OCI-LY7 (cell line): ENCODE measurements around the gene DMXL2. TPM values are rescaled to one million over a fixed set of nuclear protein-coding genes. Genes with fewer than 3 reads are reported as not detected.
"Not testable (repeated sequence)": the region's sequence is repeated elsewhere in the genome, so short reads cannot be mapped to it uniquely, and the experiment has no call there.

Experiments used
- BruUV-seq: library from RNA; stranded (reverse); fragments of 400-500 nt; replicated peaks from 2 replicates; lab custom pipeline; 2021; lab: Mats Ljungman, UMichigan
- CTCF ChIA-PET: fragments of 300-600 bp; sonication (Branson Sonifier 250); formaldehyde crosslinking; loops from one replicate; lab custom pipeline; 2022; ENCODE audit warnings: antibody characterized with exemption; ENCODE audit not compliant: unreplicated experiment; lab: Charles Lee
- POLR2A ChIA-PET: fragments of 300-600 bp; sonication (Branson Sonifier 250); formaldehyde crosslinking; loops from one replicate; lab custom pipeline; 2022; ENCODE audit warnings: antibody characterized with exemption; lab: Charles Lee
- DNase-seq: peaks from one replicate; pipeline ENCODE4 v3.0.0-alpha.2; 2015; ENCODE audit warnings: low spot score
- H2AFZ ChIP-seq: fragments of 200-600 bp; sonication (generic), shearing (Covaris generic); 2 replicates; pipeline ENCODE4 v1.6.1; 2014; ENCODE audit warnings: mild to moderate bottlenecking, antibody characterized with exemption, low read length, moderate library complexity
- H3K27ac ChIP-seq: fragments of 200-600 bp; sonication (generic); 2 replicates; pipeline ENCODE4 v1.5.1; 2014; ENCODE audit warnings: mixed run types, low read depth, mild to moderate bottlenecking, moderate library complexity, low read length, inconsistent platforms; ENCODE audit not compliant: poor library complexity, severe bottlenecking
- H3K36me3 ChIP-seq: fragments of 200-600 bp; sonication (generic); 2 replicates; pipeline ENCODE4 v1.6.1; 2014; ENCODE audit warnings: mild to moderate bottlenecking, antibody characterized with exemption, low read length, moderate library complexity, mixed read lengths; ENCODE audit not compliant: insufficient read depth
- H3K4me1 ChIP-seq: fragments of 200-600 bp; sonication (generic); 2 replicates; pipeline ENCODE4 v1.5.1; 2014; ENCODE audit warnings: mild to moderate bottlenecking, low read length; ENCODE audit not compliant: insufficient read depth, poor library complexity, severe bottlenecking
- H3K4me2 ChIP-seq: fragments of 200-600 bp; sonication (generic); 2 replicates; pipeline ENCODE4 v1.6.1; 2014; ENCODE audit warnings: mild to moderate bottlenecking, low read length
- H3K4me3 ChIP-seq: fragments of 200-600 bp; sonication (generic); 2 replicates; pipeline ENCODE4 v1.5.1; 2014; ENCODE audit warnings: mild to moderate bottlenecking, low read depth, low read length; ENCODE audit not compliant: poor library complexity, severe bottlenecking
- H3K79me2 ChIP-seq: fragments of 200-600 bp; sonication (generic); 2 replicates; pipeline ENCODE4 v1.6.1; 2016; ENCODE audit warnings: low read depth, mild to moderate bottlenecking, low read length, moderate library complexity, mixed read lengths; ENCODE audit not compliant: insufficient read depth
- H3K9me2 ChIP-seq: fragments of 200-600 bp; sonication (generic); 2 replicates; pipeline ENCODE4 v1.6.1; 2016; ENCODE audit warnings: mild to moderate bottlenecking, low read length, mixed read lengths; ENCODE audit not compliant: insufficient read depth
- H3K9me3 ChIP-seq: fragments of 200-600 bp; sonication (generic); 2 replicates; pipeline ENCODE4 v1.6.1; 2014; ENCODE audit warnings: mild to moderate bottlenecking, mixed run types, low read length, mixed read lengths
- H4K20me1 ChIP-seq: fragments of 200-600 bp; sonication (generic); 2 replicates; pipeline ENCODE4 v1.6.1; 2014; ENCODE audit warnings: mild to moderate bottlenecking, antibody characterized with exemption, low read length, moderate library complexity, mixed read lengths; ENCODE audit not compliant: insufficient read depth
- EZH2phosphoT487 ChIP-seq: fragments of 200-600 bp; sonication (generic); IDR thresholded peaks from 2 replicates; pipeline ENCODE4 v1.6.1; 2018; ENCODE audit warnings: low read depth, borderline replicate concordance, mild to moderate bottlenecking, mixed run types, antibody characterized with exemption, low read length, moderate library complexity, mixed read lengths
- intact Hi-C: fragments of 100-400 bp; cut with micrococcal nuclease; formaldehyde crosslinking; loops from one replicate; pipeline ENCODE4 v1.10.0; 2022; ENCODE audit not compliant: unreplicated experiment
- total RNA-seq, 2 experiments: library from RNA; depleted of rRNA in 1 of 2; stranded (reverse); fragments of >200 nt in 1 of 2; shearing (Covaris generic) in 1 of 2; gene quantifications; 2 replicates each; pipeline ENCODE4 v1.2.3, GENCODE V29; 2014 to 2022
- TF ChIP-seq, protein P1 (sequence below): fragments of 200-600 bp; sonication (generic); conservative IDR thresholded peaks from 2 replicates; pipeline ENCODE4 v1.5.1; 2014; ENCODE audit warnings: mild to moderate bottlenecking, antibody characterized with exemption, low read length, moderate library complexity, mixed read lengths

Gene DMXL2
- total RNA-seq, 2 experiments from 2014 or later: 0.32 to 0.47 TPM

DNA sequence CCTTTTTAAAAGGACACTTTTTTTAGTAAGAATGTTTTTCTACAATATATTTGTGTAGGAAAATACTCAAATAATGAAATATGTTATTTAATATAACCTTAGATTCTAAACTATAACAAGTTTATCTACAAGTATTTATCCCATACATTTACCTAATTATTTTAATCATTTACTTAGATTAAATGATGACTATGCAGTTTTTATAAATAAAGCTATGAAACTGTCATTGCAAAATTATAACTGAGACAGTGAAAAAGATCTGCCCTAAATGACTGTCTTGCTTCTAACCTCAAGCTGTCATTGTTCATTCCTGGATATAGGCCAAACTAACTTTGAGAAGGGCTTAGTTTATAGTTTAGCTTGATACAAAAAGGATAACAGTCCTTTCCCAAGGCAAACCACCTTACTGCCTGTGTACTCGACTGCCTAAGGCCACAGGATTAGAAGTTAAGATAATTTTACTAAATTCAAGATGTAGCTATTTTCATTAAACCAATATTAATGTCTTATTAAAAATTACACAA, 197.0 kb downstream of the DMXL2 start:
- H3K4me1 ChIP-seq: no peaks in the 10 kb centered on the region
- no peaks in the 10 kb centered on the region for H3K9me3 ChIP-seq
- intact Hi-C loops: no loop called here
- ChIA-PET CTCF (no interaction called here), POLR2A (interaction anchor here (0.6 kb wide), 1 partner anchor 59 kb away, joined by 4 read pairs; no protein-coding TSS in a partner anchor)
- no peak overlapping the region for H2AFZ ChIP-seq
- H3K79me2 ChIP-seq: no peaks in the 10 kb centered on the region
- BruUV-seq: no TSS peak
- no peak overlapping the region for H3K4me3 ChIP-seq
- H3K36me3 ChIP-seq: no peaks in the 10 kb centered on the region
- no peak overlapping the region for H3K4me2 ChIP-seq
- no peak overlapping the region for H3K27ac ChIP-seq
- DNase-seq: no peak
- TF ChIP-seq EZH2phosphoT487: no peak
- TF ChIP-seq, protein P1, sequence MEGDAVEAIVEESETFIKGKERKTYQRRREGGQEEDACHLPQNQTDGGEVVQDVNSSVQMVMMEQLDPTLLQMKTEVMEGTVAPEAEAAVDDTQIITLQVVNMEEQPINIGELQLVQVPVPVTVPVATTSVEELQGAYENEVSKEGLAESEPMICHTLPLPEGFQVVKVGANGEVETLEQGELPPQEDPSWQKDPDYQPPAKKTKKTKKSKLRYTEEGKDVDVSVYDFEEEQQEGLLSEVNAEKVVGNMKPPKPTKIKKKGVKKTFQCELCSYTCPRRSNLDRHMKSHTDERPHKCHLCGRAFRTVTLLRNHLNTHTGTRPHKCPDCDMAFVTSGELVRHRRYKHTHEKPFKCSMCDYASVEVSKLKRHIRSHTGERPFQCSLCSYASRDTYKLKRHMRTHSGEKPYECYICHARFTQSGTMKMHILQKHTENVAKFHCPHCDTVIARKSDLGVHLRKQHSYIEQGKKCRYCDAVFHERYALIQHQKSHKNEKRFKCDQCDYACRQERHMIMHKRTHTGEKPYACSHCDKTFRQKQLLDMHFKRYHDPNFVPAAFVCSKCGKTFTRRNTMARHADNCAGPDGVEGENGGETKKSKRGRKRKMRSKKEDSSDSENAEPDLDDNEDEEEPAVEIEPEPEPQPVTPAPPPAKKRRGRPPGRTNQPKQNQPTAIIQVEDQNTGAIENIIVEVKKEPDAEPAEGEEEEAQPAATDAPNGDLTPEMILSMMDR: no peak
- no peaks in the 10 kb centered on the region for H4K20me1 ChIP-seq
- H3K9me2 ChIP-seq: no peaks in the 10 kb centered on the region

- ChIA-PET POLR2A (no interaction called here), CTCF (no interaction called here)
- Histone ChIP-seq H2AFZ (no peak overlapping the region), H3K4me3 (no peak overlapping the region), H3K79me2 (no peaks in the 10 kb centered on the region), H3K9me3 (no peaks in the 10 kb centered on the region), H3K4me2 (no peak overlapping the region), H3K27ac (no peak overlapping the region), H4K20me1 (no peaks in the 10 kb centered on the region), H3K36me3 (no peaks in the 10 kb centered on the region), H3K4me1 (no peaks in the 10 kb centered on the region), H3K9me2 (no peaks in the 10 kb centered on the region)
- BruUV-seq: no TSS peak
- intact Hi-C loops: no loop called here
- no peak for DNase-seq
- TF ChIP-seq, protein P1: no peak
- TF ChIP-seq EZH2phosphoT487: no peak
These were observed 197.8 kb downstream of the DMXL2 start for GRCh38 chr15:51424780-51425179.

GRCh38 chr15:51423040-51423439, 199.5 kb downstream of the DMXL2 start:
- intact Hi-C loops, CTCF ChIA-PET, H3K9me3 ChIP-seq, H3K79me2 ChIP-seq, H3K4me3 ChIP-seq, DNase-seq, H3K4me1 ChIP-seq, H3K27ac ChIP-seq, BruUV-seq, H3K36me3 ChIP-seq, H2AFZ ChIP-seq, H3K9me2 ChIP-seq, H4K20me1 ChIP-seq, H3K4me2 ChIP-seq: not testable (repeated sequence)
- POLR2A ChIA-PET: interaction anchor here (0.7 kb wide), 1 partner anchor 55 kb away, joined by 4 read pairs; no protein-coding TSS in a partner anchor
